ENCODE data around the gene NR5A1.

NR5A1 gene

GRCh38 chr9:124506931-124507879 is at the start of gene NR5A1:
Gene NR5A1, minus strand, starts transcription at chr9:124507399. Its CDS starts 4,004 bp downstream, at chr9:124503395.
- DNase-seq, result no peak

- no peak for DNase-seq
Observed at GRCh38 chr9:124555043-124555442, 47.8 kb upstream of the NR5A1 start.

GRCh38 chr9:124553738-124554137 is 46.5 kb upstream of the NR5A1 start:
- no peak for DNase-seq

- DNase-seq, result no peak
Observed at GRCh38 chr9:124552273-124552605, 45.0 kb upstream of the NR5A1 start.

GRCh38 chr9:124551472-124552272 is 44.5 kb upstream of the NR5A1 start:
- peak; percentile 44 to 55 for DNase-seq

- no peak for DNase-seq
Observed at GRCh38 chr9:124550072-124550471, 42.9 kb upstream of the NR5A1 start.

- no peak for DNase-seq
Observed at GRCh38 chr9:124549016-124549415, 41.8 kb upstream of the NR5A1 start.

GRCh38 chr9:124544535-124544934 is 37.3 kb upstream of the NR5A1 start:
- DNase-seq, result no peak

GRCh38 chr9:124541824-124542223 is 34.6 kb upstream of the NR5A1 start:
- no peak for DNase-seq

- DNase-seq, result no peak
Observed at GRCh38 chr9:124537926-124538325, 30.7 kb upstream of the NR5A1 start.

GRCh38 chr9:124535846-124536245 is 28.6 kb upstream of the NR5A1 start:
- DNase-seq, result no peak

- DNase-seq, result no peak
Observed at GRCh38 chr9:124532897-124533296, 25.7 kb upstream of the NR5A1 start.

GRCh38 chr9:124531115-124531514 is 23.9 kb upstream of the NR5A1 start:
- DNase-seq, result no peak

GRCh38 chr9:124530246-124530645 is 23.0 kb upstream of the NR5A1 start:
- no peak for DNase-seq

GRCh38 chr9:124527781-124528180 is 20.6 kb upstream of the NR5A1 start:
- no peak for DNase-seq

GRCh38 chr9:124526174-124526573 is 19.0 kb upstream of the NR5A1 start:
- DNase-seq, result no peak

- DNase-seq, result no peak
Observed at GRCh38 chr9:124522121-124523098, 15.2 kb upstream of the NR5A1 start.

GRCh38 chr9:124521142-124521541 is 13.9 kb upstream of the NR5A1 start:
- DNase-seq, result no peak

- DNase-seq, result no peak
Observed at GRCh38 chr9:124520206-124520596, 13.0 kb upstream of the NR5A1 start.

GRCh38 chr9:124518116-124518515 is 10.9 kb upstream of the NR5A1 start:
- no peak for DNase-seq

GRCh38 chr9:124517600-124517999 is 10.4 kb upstream of the NR5A1 start:
- DNase-seq, result no peak

GRCh38 chr9:124514874-124515273 is 7.7 kb upstream of the NR5A1 start:
- DNase-seq, result no peak

GRCh38 chr9:124514125-124514524 is 6.9 kb upstream of the NR5A1 start:
- DNase-seq, result no peak

Data from NCI-H2081 (cell line).